Measurements from ENCODE around the gene SLC6A8.
A peak's percentile ranks its signal among the peaks of the same experiment; 100 is the strongest.
"Not testable (repeated sequence)": the region's sequence is repeated elsewhere in the genome, so short reads cannot be mapped to it uniquely, and the experiment has no call there.

SLC6A8 gene

DNA sequence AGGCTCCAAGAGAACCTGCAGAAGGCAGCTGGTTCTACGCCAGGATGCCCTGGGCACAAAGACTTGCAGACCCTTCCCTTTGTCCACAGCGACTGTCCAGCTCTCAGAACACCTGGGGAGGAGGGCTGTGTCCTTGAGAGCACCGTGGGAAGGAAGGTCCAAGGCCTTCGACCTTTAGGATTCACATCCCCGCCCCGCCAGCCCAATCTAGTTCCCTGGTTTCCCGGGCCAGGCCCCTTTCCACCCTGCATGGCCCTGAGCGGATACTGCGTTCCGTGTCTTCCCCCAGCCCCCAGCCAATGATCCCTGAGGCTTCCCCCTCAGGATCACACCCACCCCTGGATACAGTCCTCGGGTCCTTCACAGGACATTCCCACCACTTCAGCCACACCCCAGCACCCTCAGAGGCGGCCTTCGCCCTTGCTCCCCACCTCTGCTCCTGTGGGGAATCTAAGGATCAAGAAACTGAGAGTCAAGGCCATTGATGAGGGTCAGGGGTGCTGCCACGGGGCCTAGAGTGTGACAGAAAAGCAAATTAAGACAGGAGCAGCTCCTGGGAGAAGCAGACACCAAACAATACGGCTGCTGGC, 46.0 kb downstream of the SLC6A8 start:
- DNase-seq, result no peak

DNA sequence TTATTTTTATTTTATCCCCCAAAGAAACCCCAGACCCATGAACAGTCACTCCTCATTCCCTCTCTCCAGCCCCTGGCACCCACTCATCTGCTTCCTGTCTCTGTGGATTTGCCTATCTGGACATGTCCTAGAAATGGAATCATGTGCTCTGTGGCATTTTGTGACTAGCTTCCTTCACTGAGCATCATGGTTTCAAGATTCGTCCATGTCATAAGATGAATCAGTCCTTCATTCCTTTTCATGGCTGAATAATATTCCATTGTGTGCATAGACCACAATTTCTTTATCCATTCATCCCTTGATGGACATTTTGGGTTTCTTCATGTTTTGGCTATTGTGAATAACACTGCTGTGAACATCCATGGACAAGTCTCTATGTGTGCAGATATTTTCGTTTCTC, 47.1 kb downstream of the SLC6A8 start:
- DNase-seq, result no peak

DNA sequence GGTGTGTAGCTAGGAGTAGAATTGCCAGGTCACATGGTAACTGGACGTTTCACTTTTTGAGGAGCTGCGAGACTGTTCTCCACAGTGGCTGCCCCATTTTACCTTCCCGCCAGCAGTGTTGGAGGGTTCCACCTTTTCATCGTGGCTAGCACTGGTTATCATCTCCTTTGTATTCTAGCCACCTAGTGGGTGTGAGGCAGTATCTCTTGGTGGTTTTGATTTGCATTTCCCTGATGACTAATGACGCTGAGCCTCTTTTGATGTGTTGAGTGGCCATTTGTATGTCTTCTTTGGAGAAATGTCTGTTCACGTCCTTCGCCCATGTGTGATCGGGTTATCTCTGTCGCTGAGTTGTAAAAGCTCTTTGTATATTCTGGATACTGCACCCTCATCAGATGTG, 47.5 kb downstream of the SLC6A8 start:
- DNase-seq, result no peak

DNA sequence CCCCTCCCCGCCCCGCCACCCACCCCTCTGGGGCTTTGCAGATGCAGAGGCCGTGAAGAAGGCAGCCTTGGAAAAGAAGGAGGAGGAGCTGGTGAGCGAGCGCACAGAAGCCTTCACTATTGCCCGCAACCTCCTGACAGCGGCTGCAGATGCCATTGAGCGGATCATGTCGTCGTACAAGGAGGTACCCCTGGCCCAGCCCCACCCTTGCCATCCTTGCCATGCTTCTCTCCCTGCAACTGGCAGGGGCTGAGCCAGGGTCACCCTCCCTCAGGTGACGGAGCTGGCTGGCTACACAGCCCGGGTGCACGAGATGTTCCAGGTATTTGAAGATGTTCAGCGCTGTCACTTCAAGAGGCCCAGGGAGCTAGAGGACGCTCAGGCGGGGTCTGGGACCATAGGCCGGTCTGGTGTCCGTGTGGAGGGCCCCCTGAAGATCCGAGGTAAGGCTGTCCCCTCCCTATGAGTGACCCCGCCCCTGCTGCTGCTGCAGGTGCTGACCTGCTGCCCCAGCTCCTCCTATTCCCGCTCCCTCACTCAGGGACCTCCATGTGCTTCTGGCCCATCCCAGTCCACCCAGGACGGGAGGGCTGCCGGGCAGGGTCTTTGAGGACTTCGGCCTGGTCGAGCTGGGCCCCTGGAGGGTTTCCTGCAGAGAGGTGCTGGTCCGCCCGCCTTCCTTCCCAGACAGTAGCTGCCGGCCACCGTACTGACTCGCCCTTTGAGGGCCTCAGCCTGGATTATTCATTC, 48.5 kb downstream of the SLC6A8 start:
- no peak for DNase-seq

DNA sequence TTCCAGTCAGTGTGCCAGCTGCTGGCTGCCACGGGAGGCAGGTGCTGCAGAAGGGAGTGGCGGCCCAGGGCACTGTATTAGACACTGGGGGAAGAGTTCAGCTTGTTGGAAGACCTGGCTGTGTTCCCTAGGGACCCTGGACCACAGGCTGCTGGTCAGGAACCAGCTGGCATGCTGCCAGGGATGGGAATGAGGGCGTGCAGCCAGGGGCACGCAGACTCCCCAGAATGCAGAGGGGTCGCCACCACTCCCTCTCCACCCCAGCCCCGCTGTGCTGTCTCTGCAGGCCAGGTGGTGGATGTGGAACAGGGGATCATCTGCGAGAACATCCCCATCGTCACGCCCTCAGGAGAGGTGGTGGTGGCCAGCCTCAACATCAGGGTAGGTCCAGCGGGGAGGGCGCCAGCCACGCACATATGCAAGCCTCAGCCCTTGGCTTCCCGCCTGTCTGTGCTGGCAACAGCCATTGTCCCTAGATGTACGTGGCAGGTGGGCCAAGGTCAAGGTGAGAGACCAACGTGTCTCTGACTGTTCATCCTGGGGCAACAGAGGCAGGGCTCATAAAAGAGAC, 49.2 kb downstream of the SLC6A8 start:
- peak; percentile 41 for DNase-seq

DNA sequence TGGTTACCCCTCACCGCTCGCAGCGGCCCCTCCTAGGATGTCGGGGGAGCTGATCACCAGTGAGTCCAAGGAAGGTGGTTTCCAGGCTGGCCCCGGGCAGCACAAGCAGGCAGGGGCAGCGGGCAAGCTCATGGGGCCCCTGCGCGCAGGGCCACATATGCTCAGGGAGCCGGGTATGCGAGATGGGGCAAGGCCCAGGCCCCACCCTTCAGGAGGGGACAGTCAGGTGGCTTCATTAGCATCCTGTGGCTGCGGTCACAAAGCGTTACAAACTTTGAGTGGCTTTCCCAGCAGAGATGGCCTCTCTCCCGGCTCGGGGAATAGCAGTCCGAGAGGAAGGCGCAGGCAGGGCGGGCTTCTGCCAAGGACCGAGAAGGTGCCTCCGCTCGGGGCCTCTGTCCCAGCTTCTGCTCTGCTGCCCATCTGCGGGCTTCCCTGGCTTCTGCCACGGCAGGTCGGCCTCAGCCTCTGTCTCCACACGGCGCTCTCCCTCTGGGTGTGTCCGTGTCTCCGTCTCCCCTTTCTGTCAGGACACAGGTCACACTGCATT, 50.4 kb downstream of the SLC6A8 start:
- no peak for DNase-seq

DNA sequence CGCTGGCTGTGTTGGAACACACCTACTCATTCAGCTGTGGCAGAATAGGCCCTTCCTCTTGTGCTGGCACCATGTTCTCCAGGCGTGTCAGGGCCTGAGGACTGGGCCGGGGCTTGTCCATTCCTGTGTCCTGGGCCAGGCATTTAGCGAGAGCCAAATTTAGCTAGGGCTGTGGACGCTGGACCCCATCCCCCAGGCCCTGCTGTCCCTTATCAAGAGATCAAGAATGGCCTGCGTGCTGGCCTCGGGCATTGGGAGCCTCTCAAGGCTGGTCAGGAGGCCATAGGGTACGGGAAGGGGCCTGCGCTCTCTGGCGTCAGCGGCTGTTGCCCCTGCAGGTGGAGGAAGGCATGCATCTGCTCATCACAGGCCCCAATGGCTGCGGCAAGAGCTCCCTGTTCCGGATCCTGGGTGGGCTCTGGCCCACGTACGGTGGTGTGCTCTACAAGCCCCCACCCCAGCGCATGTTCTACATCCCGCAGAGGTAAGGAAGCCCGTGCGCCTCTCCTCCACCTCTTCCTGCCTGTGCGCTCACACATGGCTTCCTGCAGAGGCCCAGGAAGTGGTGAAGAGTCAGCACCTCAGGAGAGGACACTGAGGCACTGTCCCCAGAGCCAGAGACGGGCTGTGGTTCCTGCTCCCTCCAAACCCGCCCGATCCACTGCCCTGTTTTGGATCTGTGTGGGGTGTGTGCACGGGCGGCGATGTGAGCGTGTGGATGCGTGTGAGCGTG, 52.2 kb downstream of the SLC6A8 start:
- DNase-seq, result no peak

DNA sequence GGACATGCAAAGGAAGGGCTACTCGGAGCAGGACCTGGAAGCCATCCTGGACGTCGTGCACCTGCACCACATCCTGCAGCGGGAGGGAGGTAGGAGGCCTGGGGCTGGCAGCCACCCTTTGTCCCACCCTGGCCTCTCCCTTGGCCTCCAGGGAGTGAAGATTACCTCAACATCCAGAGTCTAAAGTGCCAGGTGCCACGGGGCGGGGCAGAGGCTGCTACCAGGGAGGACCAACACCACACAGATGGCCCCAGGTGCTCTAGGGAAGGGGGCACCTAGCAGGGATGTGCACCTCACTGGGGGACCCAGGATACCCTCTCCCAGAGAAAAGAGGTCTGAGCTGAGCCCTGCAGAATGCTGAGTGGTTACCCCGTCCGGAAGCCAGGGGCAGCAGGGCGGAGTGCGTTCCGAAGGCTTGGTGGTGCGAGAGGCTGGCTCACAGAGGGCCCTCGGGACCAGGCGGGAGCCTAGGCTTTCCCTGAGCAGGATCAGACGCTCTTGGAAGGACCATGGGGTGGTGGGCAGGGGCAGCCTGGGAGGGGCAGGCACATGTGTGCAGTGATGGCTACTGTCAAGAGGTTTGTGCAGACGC, 53.0 kb downstream of the SLC6A8 start:
- DNase-seq, result no peak

DNA sequence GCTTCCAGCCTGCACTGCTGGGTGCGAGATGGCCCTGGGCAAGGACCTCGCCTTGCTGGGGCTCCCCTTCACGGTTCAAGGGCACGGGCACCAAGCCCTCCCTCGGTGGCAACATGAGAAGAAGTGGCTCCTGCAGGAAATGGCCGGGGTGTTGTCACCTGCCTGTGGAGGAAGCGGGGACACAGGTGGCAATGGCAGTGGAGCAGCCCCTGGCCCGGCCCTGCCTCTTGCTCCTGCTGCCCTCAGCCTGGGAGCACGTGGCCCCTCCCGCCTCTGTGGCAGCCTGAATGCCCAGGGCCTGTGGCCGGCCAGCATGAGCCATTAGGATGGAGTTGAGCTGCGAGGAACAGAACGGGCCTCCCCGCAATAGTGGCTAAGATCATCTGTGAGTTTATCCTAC, 53.7 kb downstream of the SLC6A8 start:
- no peak for DNase-seq

DNA sequence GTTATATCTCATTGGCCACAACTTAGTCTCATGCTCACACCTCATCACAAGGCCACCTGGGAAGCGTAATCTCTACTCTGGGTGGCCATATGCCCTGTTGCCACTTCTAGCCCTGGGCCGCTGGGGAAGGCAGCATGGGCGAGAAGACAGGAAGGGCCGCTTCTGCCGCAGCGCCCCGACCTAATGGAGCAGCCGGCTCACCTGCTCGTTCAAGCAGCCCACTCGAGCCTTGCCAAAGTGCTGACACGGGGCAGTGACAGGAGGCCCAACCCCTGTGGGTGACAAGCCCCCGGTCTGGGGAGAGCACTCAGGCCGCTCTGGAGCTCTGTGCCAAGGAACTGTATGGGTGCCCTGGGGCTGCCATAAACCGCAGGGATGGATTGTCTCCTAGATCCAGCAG, 54.4 kb downstream of the SLC6A8 start:
- DNase-seq, result not testable (repeated sequence)

DNA sequence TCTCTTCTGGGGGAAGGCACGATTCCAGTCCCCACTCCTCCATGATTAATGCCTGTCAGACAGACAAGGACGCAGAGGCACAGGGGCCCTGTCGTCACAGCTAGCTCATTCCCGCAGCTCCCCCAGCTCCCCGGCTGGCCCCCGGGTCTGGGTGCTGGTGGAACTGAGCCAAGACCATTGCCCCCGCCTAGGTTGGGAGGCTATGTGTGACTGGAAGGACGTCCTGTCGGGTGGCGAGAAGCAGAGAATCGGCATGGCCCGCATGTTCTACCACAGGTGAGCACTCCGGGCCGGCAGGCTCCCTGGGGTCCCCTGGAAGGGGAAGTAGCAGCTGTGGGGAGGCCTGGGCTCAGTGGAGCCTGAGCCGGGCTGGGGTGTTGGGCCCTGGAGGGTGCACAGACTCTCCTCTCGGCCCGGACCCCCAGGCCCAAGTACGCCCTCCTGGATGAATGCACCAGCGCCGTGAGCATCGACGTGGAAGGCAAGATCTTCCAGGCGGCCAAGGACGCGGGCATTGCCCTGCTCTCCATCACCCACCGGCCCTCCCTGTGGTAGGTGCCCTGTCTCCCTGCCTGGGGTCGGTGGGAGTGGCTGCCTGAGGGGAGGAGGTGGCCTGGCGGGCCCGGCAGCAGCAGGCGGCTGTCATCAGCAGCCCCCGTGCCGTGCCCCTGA, 55.2 kb downstream of the SLC6A8 start:
- not testable (repeated sequence) for DNase-seq

DNA sequence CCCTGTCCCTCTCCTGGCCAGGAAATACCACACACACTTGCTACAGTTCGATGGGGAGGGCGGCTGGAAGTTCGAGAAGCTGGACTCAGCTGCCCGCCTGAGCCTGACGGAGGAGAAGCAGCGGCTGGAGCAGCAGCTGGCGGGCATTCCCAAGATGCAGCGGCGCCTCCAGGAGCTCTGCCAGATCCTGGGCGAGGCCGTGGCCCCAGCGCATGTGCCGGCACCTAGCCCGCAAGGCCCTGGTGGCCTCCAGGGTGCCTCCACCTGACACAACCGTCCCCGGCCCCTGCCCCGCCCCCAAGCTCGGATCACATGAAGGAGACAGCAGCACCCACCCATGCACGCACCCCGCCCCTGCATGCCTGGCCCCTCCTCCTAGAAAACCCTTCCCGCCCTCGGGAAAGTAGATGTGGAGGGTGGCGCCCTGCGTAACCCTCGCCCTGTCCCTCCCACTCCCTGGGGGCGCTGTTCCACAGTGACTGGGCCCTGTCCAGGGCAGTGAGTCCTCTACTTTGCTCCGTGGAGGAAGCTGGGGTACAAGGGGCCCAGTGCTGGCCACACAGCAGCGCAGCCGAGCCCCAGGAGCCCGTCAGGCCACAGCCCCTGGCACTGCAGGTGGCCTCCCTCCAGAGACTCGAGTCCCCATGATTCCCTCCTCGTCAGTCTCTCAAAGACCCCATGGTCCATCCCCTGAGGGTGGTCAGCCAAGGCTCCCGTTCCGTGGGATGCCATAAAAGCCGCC, 55.9 kb downstream of the SLC6A8 start:
- DNase-seq, result not testable (repeated sequence)

DNA sequence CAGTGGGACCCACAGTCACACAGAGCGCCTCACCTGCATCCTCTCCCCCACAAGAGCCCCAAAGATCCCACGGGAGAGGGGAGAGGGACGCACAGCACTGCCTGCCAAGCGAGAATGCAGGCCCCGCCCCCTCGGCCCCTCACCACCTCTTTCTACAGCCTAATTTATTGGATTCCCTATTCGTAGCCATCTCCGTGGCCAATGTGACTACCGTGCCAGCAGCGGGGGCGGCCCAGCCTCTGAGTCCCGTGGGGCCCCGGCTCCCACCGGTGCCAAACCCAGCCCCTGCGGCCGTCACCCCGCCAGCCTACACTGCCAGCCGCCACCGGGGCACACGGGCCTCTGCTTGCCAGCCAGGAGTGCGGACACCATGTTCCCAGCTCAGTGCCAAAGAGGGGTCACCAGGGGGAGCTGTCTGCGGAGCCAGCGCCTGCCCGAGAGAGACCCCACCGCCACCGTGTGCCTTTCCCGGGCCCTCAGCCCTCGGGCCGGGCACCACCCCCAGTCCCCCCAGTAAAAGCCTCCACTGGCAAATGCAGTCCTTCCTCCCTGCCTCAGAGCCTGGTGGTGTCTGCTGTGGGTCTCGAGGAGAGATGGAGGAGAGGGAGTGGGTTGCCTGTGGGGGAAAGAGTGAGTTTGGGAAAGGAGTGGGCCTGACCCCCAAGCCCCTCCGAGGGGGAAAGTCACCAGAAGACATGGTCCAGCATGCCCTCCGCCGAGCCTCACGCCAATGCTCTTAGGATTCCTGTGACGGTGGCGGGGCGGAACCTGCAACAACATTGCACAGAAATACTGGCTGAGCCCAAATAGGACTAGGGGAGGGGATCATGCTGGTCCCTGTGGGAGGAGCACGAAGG, 56.7 kb downstream of the SLC6A8 start:
- DNase-seq, result peak; percentile 37

DNA sequence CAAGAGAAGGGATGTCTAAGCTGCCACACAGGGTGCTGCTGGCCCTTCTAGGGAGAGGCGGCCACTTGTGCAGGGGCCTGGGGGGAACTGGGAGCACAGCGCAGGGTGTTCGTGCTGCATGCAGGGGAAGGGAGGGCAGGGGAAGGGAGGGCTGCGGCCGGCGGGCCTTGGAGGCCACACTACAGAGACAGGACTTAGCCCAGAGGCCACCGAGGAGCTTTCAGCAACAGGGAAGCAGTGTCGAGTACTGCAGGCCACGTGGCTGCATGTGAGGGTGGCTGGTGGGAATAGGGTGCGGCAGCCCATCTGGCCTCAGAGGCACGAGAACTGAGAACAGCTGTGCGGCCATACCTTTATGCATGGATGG, 57.3 kb downstream of the SLC6A8 start:
- DNase-seq, result not testable (repeated sequence)

Measured in NCI-H1092 (cell line).